NCI-H187 (cell line): Measurements from ENCODE around the gene SPOCK1.

Experiments used
- DNase-seq, 2 experiments: peaks; one replicate each; lab custom pipeline; 2025; lab: John Stamatoyannopoulos, UW

The SPOCK1 gene

DNA sequence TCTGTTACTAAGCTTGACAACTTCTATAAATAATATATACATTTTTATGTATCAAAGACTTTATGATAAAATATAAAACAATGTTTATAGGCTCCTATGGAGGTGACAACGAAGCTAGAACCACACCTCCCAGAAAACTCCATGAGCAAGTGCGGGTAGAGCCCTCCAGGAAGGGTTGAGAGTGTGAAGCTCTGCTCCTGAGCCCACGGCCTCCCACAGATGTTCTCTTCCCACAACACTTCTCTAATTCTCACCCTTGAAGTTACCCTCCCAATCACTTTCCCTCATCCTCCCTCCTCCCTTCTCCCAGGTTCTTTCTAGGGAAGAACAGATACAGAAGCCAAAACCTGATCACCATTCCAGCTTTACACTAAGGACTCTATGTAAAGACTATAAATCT, 427.6 kb downstream of the SPOCK1 start:
- no peak for DNase-seq

DNA sequence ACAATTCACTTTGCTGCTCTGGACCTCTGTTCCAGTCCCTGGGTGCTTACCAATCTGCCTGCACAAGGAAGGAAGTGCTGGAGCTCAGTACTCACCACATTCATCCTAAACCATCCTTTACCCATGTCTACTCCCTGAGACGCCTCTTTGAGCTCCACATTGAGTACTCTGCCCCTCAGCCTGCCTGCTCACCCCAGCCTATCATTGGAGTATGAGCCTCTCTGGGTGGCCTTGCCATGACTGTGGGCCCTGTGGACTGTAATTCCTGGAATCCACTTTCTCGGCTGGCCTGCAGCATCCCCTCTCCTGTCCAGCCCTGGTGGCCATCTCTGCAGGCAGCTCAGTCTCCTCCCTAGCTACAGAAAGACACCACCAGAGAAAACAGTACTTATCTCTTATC, 428.6 kb downstream of the SPOCK1 start:
- DNase-seq = no peak

DNA sequence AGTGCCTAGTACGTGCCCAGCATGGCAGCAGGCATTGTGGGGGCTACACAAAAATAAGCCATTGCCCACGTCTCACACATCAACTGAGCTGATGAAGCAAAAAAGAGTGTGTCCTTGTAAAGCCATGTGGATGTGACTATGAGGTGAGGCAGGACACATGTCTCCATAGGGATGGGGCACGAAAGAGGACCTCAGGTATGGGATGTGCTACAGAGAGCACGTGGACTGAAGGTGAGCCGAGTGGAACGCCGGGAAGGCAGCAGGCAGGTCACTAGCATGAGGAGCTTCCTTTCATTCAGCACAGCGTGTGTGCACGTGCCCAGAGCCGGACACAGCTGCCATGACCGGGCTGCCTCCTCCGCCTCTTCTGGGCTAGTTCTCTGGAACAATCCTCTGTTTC, 429.8 kb downstream of the SPOCK1 start:
- DNase-seq = no peak

DNA sequence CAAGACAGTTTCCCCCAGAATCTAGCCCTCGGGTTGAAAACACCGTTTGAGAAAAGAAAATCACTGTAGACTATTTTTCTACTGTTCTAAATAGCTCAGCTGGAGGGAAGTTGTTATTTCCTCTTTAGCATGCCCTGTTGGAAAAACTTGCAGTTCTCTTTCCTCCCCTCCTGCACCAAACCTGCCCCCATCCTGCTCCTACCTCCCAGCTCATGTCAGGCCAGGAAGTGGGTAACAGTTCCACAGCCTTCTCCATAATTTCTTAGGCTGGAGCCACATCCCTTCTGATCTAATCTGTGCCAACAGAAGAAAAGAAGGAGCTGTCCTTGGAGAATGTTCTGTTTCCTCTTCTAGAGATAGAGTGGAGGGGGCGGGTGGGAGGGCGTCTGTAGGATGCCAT, 437.7 kb downstream of the SPOCK1 start:
- no peak for DNase-seq

DNA sequence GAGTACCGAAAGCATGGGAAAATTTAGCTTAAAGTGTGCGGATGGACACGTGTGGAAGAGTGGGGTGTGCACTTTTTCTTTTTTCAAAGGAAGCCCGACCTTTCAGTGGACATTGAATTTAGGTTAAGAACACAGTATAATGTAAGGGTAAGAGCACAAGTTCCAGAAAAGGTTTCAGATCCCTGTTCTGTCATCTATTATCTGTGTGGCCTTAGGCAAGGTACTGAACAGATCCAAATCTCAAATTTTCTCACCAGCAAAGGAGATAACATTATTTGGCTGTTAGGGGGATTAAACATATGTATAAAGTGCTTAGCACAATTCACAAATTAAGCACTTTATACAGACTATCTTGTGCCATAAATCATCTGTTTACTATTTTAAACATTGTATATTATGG, 441.0 kb downstream of the SPOCK1 start:
- no peak for DNase-seq

DNA sequence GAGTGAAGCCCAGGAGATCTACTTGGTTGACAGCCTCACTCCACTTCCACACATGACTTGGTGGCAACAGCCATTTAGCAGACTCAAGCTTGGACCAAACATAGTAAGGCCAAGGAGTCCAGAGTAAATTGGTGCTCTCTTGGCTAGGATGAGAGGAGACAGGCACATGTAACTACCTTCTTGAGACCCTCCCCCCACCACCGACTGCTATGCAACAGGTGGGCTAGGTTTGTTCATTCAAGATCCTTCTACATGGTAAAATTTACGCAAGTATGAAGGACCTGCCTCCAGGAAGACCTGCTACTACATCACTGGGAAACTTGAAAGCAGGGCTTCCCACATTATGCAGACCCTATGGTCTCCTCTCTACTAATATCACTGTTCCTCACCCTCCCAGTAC, 442.4 kb downstream of the SPOCK1 start:
- DNase-seq = no peak

DNA sequence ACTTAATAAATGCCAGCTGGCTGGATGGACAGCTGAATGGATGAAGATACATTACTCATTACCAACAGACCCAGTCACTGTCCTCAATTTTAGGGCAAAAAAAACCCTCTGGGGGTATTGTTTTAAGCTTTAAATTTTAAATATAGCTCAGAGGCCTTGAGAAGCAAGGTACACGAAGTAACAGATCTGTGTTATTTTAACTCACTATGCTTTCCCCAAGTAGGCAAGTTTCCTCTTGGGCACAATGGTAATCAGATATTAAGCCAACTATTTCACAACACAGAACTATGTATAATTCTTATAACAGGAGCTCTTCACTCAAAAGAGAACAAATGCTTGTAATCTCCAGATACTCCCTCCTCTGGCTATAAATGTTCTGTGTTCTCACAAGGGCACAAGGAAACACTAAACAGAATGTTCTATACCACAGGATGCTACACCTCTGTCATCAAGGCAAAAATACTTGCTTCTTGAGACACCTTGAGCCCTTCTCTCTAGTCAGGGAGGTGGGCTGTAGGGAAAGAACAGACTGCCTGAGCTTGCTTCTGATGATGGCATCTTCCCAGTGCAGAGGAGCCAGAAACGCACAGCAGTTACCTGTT, 443.8 kb downstream of the SPOCK1 start:
- no peak for DNase-seq

DNA sequence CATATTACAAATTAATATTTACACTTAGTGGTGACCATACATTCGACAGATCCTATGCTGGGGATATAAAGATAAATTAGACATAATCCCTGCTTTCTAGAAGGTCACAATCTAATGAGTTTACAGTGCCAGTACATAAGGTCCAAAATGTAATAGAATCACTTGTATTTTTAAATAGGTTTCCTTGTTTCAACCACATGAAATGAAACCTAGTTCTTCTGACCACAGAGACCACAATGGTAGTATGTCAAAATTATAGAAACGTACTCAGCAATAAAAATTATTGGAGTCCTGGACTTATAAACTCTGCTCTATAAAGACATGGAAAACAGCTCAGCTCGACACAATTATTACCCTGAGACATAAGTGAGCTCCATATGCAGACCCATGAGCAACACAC, 444.3 kb downstream of the SPOCK1 start:
- no peak for DNase-seq

DNA sequence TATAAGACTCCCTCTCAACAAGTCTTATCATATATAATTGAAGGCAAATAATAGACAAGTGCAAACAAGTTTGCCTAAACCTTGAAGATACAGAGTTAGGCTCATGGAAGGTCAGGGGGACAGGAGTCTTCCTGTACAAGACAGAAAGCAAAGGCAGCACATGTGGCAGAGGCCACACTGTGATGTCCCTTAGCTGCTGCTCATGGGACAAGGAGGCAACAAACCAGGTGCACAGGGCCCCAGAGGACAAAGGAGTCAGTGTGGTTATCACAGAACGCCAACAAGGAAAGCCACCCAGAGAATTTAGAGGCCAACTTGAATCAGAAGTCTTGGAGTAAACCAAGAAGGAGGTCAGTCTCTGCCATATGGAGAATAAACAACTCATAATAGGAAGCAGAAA, 444.8 kb downstream of the SPOCK1 start:
- no peak for DNase-seq

DNA sequence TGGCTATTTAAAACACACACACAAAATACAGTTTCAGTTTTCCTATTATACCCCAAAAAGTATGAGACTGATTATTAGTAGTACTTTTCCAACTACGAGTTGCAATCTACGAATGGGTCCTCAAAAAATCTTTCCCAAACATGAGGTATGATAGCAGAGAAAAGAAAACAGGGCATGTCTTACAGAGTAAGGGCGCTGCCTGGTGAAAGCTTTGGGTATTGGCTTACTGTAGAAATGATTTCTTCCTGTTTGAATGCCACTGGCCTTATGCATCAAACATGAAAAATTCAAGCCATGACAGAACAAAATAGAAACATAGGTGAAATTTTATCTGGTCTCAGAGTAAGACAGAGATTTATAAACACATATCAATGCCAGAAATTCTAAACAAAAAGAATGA, 448.0 kb downstream of the SPOCK1 start:
- peak in 1 of 2 experiments; percentile 13 for DNase-seq

DNA sequence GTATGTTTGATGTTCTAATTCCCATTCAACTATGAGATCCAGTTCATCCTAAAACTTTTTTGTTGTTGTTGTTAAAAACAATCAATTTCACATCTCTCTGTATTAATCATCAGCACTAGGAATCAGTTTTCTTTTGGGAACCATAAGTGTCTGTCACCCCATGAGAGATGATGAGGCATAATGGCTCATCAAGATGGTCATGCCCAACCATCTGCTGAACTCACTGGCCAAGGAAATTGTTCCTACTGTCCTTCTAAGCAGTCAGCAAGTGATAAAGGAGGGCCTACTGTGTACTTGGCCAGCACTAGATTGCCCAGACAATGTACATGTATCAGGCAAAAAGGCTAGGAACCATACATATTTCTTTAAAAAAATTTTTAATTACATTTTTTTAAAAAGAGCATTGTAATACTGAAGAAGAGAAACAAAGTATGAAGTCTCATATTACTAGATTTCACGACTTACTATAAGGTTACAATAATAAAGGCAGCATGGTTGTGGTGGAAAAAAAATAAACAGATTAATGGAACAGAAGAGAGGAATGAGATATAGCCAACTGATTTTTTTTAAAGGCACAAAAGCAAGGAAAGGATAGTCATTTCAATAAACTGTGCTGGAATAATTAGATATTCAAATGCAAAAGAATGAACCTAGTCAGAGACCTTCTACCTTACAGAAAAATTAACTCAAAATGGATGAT, 458.3 kb downstream of the SPOCK1 start:
- DNase-seq = no peak

DNA sequence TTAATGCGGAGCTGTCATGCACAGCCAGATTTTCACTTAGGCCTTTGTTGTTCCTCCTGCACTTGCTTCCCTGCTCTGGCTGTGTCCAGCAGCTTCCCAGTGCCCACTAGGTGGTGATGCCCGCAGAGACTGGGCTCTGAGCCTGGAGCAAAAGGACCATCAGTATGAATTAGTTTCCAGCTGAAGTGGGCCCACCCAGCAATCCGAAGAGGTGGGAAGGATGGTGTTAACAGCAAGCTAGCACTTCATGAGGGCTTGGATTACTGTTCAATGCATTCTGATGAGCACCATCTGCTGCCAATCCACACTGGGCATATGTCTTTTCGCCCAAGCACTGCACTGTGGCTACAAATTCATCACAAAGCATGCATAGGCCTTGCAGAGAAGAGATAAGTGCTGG, 459.1 kb downstream of the SPOCK1 start:
- no peak for DNase-seq

DNA sequence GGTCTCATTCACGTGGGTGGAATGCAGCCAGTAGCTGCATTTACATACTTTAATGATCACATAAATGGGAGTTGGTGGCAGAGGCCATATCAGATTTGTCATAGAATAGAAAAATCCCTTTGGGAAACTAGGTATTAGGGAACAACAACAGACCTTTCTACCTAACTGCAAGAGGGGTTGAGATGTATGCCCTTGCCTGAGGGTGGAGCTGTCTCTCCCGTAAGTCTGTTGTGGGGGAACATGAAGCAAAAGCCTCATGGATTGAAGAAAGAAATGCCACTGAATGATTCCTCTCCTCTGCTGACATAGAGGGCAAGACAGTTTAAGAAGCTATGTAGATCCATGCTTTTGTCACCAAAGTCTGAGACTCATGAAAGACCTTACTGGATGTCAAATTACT, 461.3 kb downstream of the SPOCK1 start:
- no peak for DNase-seq

DNA sequence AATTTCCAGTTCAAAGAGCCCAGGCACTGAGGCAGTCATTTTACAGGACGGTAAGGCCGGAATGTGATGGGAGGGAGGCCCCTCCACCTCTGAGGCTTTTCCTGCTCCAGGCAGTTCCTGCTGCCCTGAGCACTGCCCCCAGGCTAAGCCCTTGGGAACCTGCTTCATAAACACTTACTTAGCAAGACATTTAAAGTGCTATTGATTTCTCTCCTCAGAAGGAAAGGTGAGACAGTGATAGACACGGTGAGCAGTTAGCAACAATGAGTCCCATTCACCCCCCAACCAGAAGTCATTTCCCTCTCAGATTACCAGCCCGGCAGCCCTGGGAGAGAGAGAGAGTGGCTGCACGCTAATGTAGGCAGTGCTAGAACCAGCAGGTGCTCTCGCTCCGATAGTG, 462.5 kb downstream of the SPOCK1 start:
- peak; percentile 84 to 88 for DNase-seq

DNA sequence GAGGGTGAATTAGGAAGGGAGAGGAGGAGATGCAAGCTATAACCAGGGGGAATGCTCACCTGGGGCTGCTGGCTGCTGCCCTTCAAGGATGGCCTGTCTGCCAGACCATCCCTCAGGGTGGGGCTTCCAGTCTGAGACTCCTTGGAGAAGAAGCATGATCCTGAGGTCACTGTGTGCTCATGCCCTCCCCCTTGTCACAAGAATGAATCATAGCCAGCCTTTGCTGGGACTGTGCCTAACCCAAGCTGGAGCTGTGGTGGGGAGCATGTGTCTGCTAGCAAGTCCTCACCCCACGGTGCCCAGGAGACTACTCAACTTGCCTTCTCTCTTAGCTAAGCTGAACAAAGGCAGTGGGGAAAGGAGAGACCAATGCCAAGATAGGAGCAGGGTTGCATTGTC, 463.6 kb downstream of the SPOCK1 start:
- no peak for DNase-seq

DNA sequence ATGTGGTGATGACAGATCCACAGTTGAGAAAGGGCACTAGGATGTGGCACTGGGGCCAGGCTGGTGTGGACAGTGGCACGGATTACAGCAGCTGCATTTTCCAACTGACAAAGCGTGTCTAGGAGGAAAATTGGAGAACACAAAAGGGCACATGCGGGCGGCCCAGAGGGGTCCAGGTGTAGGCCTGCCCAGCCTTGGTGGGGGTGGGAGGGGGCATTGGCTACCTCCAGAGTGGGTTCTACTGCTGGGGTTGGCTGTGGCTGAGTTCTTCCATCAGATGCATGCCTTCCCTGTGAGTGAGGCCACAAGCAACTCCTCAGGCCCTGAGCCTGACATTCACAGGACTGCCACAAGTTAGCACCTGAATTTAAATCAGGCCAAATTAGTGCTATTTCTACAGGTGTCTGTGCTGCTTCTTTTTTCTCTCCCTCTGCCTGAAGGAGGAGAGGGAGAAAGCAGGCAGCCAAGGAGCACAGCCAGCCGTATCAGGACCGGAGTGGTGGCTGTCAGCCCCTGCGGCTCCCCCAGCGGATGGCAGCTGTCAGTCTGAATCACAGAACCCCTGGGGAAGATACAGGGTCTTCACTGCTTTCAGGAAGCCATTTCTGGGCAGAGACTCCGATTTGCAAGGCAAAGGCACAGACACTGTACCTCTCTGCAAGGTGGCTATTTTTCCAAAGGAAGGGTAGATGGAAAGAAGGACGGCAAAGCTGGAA, 464.2 kb downstream of the SPOCK1 start:
- DNase-seq = no peak

DNA sequence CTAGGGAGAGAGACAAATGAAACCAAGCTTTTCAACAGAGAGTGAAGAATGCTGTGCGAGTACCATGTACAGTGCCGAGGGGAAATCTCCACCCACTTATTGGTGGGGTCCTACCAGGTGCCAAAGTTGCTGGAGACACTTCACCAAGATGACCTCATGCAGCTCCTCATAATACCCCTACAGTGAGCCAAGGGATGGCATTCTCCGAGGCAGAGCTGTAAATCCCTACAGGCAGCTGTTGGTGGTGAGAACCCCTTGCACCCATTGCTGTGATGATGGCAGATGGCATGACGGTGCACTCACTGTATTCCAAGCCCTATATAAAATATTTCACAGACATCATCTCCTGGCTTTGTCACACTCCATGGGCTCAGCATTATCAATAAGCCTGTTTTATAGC, 464.9 kb downstream of the SPOCK1 start:
- no peak for DNase-seq

DNA sequence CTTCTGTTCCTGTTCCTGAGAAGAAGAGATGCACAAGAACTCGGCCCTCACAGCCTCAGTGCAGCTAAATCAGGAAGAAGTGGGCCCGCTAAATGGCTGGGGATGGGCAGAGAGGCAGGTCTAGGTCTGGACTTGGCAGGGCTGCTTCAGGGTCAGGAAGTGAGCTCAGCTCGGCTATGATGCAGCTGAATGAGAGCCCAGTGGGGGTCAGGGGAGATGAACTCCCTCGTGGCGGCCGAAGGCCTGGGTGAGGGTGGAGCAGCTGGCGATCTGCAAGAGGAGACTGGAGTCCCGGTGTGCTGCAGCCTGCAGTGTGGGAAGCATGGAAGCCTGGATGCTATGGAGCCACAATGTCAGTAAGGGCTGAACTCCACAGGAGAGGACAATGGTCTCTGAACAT, 466.2 kb downstream of the SPOCK1 start:
- DNase-seq = no peak

DNA sequence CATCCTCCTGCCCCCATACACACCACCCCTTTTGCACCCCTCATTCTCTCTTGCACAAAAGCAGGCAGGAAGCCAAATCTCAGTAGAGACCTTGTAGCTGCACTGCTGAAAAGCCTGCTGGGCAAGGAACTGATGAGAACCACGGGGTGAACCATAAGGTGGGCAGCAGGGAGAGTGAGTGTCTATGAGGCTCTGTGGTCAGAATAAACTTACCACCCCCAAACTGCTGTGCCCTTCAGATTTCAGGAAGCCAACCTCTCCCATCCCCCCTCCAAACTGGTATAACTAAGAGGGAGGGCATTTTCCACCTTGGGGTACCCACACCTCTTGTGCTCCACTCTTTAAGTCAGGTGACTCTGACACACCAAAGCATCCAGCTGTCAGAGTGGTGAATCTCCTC, 471.4 kb downstream of the SPOCK1 start:
- no peak for DNase-seq

DNA sequence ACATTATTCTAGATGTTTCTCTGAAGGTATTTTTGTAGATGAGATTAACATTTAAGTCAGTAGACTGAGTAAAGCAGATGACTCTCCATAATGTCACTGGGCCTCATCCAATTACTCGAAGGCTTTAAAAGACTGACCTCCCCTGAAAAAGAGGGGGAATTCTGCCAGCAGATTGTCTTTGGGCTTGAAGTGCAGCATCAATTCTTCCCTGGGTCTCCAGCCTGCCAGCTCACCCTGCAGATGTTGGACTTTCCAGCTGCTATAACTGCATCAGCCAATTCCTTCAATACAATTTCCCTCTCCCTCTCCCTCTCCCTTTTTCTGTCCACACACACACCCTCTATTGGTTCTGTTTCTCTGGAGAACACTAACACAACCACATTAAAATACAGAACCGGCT, 472.8 kb downstream of the SPOCK1 start:
- DNase-seq = no peak

DNA sequence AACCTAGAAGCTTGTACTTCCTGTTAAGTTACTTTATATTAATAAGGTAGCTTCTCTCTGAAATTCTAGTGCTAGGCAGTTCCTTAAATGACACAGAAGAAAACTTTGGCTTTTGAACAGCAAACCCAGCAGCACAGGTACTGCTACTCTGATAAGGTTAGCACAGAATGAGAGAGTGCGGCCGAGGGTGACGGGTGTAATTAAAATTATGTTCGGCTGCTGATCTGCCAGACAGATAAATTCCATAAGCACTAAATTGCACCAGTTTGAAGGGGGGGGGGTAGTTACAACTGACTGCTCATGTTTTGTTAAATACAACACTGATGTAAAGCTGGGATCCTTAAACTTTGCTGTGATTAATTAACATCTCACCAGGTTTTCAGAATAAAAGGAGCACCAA, 475.1 kb downstream of the SPOCK1 start:
- no peak for DNase-seq

DNA sequence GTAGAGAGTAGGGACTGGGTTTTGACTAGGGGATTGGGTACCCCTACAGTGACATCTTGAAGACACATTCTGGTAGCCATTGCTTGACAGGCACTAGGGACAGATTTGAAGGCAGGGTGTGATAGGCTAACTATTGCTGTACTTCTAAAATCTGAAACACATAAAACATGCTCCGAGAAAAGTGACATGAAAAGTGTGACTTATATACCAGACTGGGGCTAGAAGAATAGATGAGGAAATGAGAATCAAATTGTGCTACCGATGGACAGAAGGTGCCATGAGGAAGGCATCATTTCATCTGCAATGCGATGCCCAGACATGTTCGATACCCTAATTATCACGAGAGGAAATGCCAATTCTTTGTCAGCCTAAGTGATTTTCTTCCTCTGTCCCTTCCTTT, 475.8 kb downstream of the SPOCK1 start:
- DNase-seq = no peak

DNA sequence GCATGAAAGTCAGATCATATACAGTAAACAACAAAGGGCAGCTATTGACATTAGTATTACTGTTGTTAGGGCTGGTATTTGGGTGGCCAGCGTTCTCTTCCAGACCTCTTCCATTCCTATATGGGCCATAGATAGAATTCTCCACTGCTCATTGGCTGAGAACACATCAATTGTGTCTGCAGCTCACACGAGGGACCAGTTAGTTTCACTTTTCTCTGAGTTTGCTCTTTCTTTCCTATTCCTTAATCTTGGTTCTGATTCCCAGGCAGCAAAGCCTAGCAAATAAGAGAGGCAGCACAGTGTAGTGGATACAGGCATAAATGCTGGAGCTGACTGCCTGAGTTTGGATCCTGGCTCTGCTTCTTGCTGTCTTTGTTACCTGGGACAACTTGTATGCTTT, 476.4 kb downstream of the SPOCK1 start:
- no peak for DNase-seq

DNA sequence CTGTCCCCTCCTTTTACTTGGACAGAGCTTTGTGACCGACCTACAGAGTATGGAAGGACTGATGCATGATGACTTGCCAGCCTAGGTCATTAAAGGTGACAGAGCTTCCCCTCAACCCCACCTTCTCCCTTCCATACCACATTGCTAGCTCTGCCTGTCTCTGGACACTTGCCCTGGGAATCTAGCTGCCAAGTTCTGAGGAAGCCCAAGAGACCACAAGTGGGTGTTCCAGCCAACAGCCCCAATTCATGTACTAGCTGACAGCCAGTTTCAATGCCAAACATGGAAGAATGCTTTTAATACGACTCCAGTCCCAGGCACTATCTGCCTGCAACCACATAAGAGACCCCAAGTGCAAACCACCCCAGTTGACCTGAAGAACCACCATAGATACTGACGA, 477.1 kb downstream of the SPOCK1 start:
- DNase-seq = no peak
